HL-60 (cell line): ENCODE measurements around the gene APOC4.

Source experiments
- GABPA ChIP-seq: IDR thresholded peaks from 2 replicates; pipeline ENCODE4 v1.6.1; 2012; ENCODE audit warnings: low read depth
- POLR2AphosphoS5 ChIP-seq: IDR thresholded peaks from 2 replicates; pipeline ENCODE4 v1.6.1; 2012; ENCODE audit warnings: low read depth
- SPI1 ChIP-seq: IDR thresholded peaks from 2 replicates; pipeline ENCODE4 v1.6.1; 2012; ENCODE audit warnings: low read depth, mild to moderate bottlenecking, borderline replicate concordance
- TF ChIP-seq, protein P1 (sequence below): IDR thresholded peaks from one replicate; pipeline ENCODE4 v1.5.1; 2011; ENCODE audit warnings: low read length, control low read depth, inconsistent platforms; ENCODE audit not compliant: insufficient read depth
- TF ChIP-seq, protein P2 (sequence below): IDR thresholded peaks from 2 replicates; pipeline ENCODE4 v1.6.1; 2012; ENCODE audit warnings: low read depth; ENCODE audit not compliant: insufficient replicate concordance

DNA sequence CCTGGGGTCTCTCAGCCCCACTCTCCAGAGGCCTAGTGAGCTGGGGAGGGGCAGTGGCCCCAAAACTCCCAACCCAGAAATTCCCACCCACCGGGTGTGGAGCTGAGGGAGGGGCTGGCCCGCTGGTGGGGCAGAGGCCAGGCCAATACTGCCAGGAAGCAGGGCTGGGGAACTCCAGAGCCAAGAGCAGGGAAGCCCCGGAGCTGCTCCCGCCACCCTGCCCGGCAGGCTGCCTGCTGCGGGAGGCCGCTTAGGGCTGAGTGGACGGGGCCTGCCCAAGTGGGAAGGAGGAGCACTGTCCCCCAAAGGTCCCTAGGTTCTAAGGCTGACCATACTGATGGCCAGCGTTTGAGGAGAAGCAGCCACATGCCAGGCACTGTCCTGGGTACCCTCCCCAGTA lies 46.2 kb downstream of the APOC4 start:
- TF ChIP-seq, protein P1, sequence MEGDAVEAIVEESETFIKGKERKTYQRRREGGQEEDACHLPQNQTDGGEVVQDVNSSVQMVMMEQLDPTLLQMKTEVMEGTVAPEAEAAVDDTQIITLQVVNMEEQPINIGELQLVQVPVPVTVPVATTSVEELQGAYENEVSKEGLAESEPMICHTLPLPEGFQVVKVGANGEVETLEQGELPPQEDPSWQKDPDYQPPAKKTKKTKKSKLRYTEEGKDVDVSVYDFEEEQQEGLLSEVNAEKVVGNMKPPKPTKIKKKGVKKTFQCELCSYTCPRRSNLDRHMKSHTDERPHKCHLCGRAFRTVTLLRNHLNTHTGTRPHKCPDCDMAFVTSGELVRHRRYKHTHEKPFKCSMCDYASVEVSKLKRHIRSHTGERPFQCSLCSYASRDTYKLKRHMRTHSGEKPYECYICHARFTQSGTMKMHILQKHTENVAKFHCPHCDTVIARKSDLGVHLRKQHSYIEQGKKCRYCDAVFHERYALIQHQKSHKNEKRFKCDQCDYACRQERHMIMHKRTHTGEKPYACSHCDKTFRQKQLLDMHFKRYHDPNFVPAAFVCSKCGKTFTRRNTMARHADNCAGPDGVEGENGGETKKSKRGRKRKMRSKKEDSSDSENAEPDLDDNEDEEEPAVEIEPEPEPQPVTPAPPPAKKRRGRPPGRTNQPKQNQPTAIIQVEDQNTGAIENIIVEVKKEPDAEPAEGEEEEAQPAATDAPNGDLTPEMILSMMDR, result no peak
- TF ChIP-seq GABPA, result no peak
- TF ChIP-seq POLR2AphosphoS5, result no peak
- TF ChIP-seq, protein P2, sequence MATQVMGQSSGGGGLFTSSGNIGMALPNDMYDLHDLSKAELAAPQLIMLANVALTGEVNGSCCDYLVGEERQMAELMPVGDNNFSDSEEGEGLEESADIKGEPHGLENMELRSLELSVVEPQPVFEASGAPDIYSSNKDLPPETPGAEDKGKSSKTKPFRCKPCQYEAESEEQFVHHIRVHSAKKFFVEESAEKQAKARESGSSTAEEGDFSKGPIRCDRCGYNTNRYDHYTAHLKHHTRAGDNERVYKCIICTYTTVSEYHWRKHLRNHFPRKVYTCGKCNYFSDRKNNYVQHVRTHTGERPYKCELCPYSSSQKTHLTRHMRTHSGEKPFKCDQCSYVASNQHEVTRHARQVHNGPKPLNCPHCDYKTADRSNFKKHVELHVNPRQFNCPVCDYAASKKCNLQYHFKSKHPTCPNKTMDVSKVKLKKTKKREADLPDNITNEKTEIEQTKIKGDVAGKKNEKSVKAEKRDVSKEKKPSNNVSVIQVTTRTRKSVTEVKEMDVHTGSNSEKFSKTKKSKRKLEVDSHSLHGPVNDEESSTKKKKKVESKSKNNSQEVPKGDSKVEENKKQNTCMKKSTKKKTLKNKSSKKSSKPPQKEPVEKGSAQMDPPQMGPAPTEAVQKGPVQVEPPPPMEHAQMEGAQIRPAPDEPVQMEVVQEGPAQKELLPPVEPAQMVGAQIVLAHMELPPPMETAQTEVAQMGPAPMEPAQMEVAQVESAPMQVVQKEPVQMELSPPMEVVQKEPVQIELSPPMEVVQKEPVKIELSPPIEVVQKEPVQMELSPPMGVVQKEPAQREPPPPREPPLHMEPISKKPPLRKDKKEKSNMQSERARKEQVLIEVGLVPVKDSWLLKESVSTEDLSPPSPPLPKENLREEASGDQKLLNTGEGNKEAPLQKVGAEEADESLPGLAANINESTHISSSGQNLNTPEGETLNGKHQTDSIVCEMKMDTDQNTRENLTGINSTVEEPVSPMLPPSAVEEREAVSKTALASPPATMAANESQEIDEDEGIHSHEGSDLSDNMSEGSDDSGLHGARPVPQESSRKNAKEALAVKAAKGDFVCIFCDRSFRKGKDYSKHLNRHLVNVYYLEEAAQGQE, result no peak
- no peak for TF ChIP-seq SPI1
